GM23338 (cell line): ENCODE measurements around the gene CNGB1.

Experiments used
- CREB1 ChIP-seq: fragments of 250-450 bp; sonication (Bioruptor Pico); IDR thresholded peaks from 2 replicates; pipeline ENCODE4 v1.5.0; 2020; ENCODE audit warnings: low read depth, mild to moderate bottlenecking, moderate library complexity
- CTCF ChIP-seq, 2 experiments: fragments of 200-600 bp in 1 of 2; sonication (generic) in 1 of 2; conservative IDR thresholded peaks; 2 replicates each; pipeline versions ENCODE4 v1.5.1 to v1.6.1; 2016 to 2017; ENCODE audit warnings: antibody characterized with exemption in 2 of 2, low read depth in 2 of 2, mild to moderate bottlenecking in 2 of 2, moderate library complexity in 1 of 2
- ETS1 ChIP-seq: IDR thresholded peaks from 2 replicates; pipeline ENCODE4 v1.6.1; 2016; ENCODE audit warnings: antibody characterized with exemption
- EZH2 ChIP-seq: fragments of 200-600 bp; sonication (generic); IDR thresholded peaks from one replicate; pipeline ENCODE4 v1.8.0; 2017; ENCODE audit warnings: antibody characterized with exemption, mild to moderate bottlenecking, low read depth; ENCODE audit not compliant: unreplicated experiment
- EZH2phosphoT487 ChIP-seq: fragments of 200-600 bp; sonication (generic); IDR thresholded peaks from one replicate; pipeline ENCODE4 v1.8.1; 2018; ENCODE audit warnings: antibody characterized with exemption; ENCODE audit not compliant: unreplicated experiment
- POLR2AphosphoS5 ChIP-seq: IDR thresholded peaks from 2 replicates; pipeline ENCODE4 v1.6.1; 2016; ENCODE audit warnings: antibody characterized with exemption, low read depth
- REST ChIP-seq: IDR thresholded peaks from one replicate; pipeline ENCODE4 v1.6.1; 2018; ENCODE audit warnings: antibody characterized with exemption; ENCODE audit not compliant: unreplicated experiment
- STAT1 ChIP-seq: IDR thresholded peaks from one replicate; pipeline ENCODE4 v1.6.1; 2016; ENCODE audit warnings: antibody characterized with exemption; ENCODE audit not compliant: unreplicated experiment
- ZNF114 ChIP-seq: fragments of 250-450 bp; sonication (Bioruptor Pico); IDR thresholded peaks from 2 replicates; pipeline ENCODE4 v1.5.0; 2020; ENCODE audit warnings: mild to moderate bottlenecking, moderate library complexity
- ZNF331 ChIP-seq: fragments of 250-450 bp; sonication (Bioruptor Pico); IDR thresholded peaks from 2 replicates; pipeline ENCODE4 v1.5.0; 2020; ENCODE audit warnings: low read depth, mild to moderate bottlenecking, moderate library complexity

GRCh38 chr16:57925310-57925709, 45.6 kb downstream of the CNGB1 start:
- TF ChIP-seq EZH2 (no peak), CTCF (conservative IDR thresholded peaks at IDR 0.05; ENCODE audit: low read depth in 2 of 2) (no peak), POLR2AphosphoS5 (no peak), EZH2phosphoT487 (no peak), REST (no peak), CREB1 (CRISPR knock-in tag) (no peak), ZNF331 (no peak), ETS1 (no peak), ZNF114 (CRISPR knock-in tag) (no peak), STAT1 (no peak)
